Right atrium auricular region (tissue), 2 donors: Measurements from ENCODE around the gene MFAP3L. TPM values are rescaled to one million over a fixed set of nuclear protein-coding genes. Genes with fewer than 3 reads are reported as not detected.

Experiments
- DNase-seq: peaks from one replicate; pipeline ENCODE4 v3.0.0-alpha.2; 2019; ENCODE audit warnings: low spot score
- H3K27ac ChIP-seq, 2 donors: fragments of 200-600 bp; sonication (generic); 1 replicate in 1 of 2; 2 replicates in 1 of 2; pipeline ENCODE4 v1.5.1; 2016 to 2019
- H3K27me3 ChIP-seq, 2 donors: fragments of 200-600 bp; sonication (generic); one replicate each; pipeline versions ENCODE4 v1.5.1 to v1.6.0; 2017 to 2019
- H3K36me3 ChIP-seq: fragments of 200-600 bp; sonication (generic); one replicate; pipeline ENCODE4 v1.5.1; 2016
- H3K4me1 ChIP-seq, 2 donors: fragments of 200-600 bp; sonication (generic); one replicate each; pipeline versions ENCODE4 v1.5.1 to v1.6.0; 2017 to 2019
- H3K4me3 ChIP-seq, 2 donors: fragments of 200-600 bp; sonication (generic); 1 replicate in 1 of 2; 2 replicates in 1 of 2; pipeline ENCODE4 v1.5.1; 2017 to 2019; ENCODE audit warnings: mild to moderate bottlenecking in 1 of 2, moderate library complexity in 1 of 2
- H3K9me3 ChIP-seq, 2 donors: fragments of 200-600 bp; sonication (generic); one replicate each; pipeline ENCODE4 v1.5.1; 2019
- total RNA-seq, 2 donors: library from RNA; depleted of rRNA; stranded (reverse); fragments of >200 nt; gene quantifications; one replicate each; pipeline ENCODE4 v1.1.0, GENCODE V29; 2016
- TF ChIP-seq, protein P1 (sequence below), 2 donors: fragments of 200-600 bp; sonication (generic); IDR thresholded peaks; one replicate each; pipeline ENCODE4 v1.5.1; 2019; ENCODE audit warnings: antibody characterized with exemption in 2 of 2

MFAP3L gene
- total RNA-seq, 2 donors from 2014 or later, result 7.7 to 8.1 TPM

- TF ChIP-seq, protein P1, sequence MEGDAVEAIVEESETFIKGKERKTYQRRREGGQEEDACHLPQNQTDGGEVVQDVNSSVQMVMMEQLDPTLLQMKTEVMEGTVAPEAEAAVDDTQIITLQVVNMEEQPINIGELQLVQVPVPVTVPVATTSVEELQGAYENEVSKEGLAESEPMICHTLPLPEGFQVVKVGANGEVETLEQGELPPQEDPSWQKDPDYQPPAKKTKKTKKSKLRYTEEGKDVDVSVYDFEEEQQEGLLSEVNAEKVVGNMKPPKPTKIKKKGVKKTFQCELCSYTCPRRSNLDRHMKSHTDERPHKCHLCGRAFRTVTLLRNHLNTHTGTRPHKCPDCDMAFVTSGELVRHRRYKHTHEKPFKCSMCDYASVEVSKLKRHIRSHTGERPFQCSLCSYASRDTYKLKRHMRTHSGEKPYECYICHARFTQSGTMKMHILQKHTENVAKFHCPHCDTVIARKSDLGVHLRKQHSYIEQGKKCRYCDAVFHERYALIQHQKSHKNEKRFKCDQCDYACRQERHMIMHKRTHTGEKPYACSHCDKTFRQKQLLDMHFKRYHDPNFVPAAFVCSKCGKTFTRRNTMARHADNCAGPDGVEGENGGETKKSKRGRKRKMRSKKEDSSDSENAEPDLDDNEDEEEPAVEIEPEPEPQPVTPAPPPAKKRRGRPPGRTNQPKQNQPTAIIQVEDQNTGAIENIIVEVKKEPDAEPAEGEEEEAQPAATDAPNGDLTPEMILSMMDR (IDR thresholded peaks at IDR 0.05), result no peak
- H3K27me3 ChIP-seq, result no peaks in the 10 kb centered on the region
- H3K9me3 ChIP-seq, result no peaks in the 10 kb centered on the region
- no peaks in the 10 kb centered on the region for H3K4me1 ChIP-seq
- H3K4me3 ChIP-seq, result no peak overlapping the region
- no peak overlapping the region for H3K27ac ChIP-seq
- no peak for DNase-seq
- H3K36me3 ChIP-seq, result no peaks in the 10 kb centered on the region
Measured at GRCh38 chr4:169996379-169997240, 29.6 kb downstream of the MFAP3L start.

DNA sequence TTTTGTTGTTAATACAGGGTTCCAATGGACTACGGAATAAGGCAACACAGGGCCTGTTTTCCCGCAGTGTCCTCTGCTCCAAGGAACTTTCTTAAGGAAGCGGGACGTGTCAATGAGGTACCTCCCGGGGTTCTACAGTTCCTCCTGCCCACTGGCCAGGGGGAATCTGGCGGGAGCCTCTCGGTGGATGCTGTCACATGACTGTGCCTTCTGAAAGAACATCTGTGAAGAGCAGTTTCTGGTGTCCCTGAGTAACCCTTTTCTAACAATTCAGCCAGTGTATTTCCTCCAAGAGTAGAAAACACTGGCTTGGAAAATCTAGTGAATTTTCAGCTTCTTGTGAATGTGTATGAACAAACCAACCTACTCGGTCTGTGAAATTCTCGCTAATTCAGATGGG lies 32.7 kb downstream of the MFAP3L start:
- no peaks in the 10 kb centered on the region for H3K36me3 ChIP-seq
- no peaks in the 10 kb centered on the region for H3K4me1 ChIP-seq
- no peaks in the 10 kb centered on the region for H3K27me3 ChIP-seq
- TF ChIP-seq, protein P1 (IDR thresholded peaks at IDR 0.05), result no peak
- no peak for DNase-seq
- no peak overlapping the region for H3K4me3 ChIP-seq
- no peaks in the 10 kb centered on the region for H3K9me3 ChIP-seq
- no peak overlapping the region for H3K27ac ChIP-seq

DNA sequence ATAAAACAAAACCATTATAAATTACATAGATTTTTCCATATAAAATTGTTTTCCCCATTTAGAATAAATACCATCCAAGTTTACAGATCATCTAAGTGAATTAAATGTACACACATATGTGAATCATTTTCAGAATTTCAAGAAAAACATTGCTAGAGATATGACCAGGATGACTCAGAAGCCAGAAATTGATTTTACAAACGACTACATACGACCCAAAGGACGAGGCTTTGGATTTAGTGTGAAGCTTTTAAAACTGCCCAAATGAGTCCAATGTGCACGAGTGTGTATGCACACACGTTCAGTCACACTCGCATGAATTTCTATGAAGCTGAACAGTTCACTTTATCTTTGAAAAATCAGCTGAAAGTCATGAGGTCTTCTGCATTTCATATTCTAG lies 37.9 kb downstream of the MFAP3L start:
- Histone ChIP-seq H3K36me3 (no peaks in the 10 kb centered on the region), H3K9me3 (no peaks in the 10 kb centered on the region), H3K27ac (no peak overlapping the region), H3K4me1 (no peaks in the 10 kb centered on the region), H3K27me3 (no peaks in the 10 kb centered on the region), H3K4me3 (no peak overlapping the region)
- TF ChIP-seq, protein P1 (IDR thresholded peaks at IDR 0.05), result no peak
- DNase-seq, result no peak

DNA sequence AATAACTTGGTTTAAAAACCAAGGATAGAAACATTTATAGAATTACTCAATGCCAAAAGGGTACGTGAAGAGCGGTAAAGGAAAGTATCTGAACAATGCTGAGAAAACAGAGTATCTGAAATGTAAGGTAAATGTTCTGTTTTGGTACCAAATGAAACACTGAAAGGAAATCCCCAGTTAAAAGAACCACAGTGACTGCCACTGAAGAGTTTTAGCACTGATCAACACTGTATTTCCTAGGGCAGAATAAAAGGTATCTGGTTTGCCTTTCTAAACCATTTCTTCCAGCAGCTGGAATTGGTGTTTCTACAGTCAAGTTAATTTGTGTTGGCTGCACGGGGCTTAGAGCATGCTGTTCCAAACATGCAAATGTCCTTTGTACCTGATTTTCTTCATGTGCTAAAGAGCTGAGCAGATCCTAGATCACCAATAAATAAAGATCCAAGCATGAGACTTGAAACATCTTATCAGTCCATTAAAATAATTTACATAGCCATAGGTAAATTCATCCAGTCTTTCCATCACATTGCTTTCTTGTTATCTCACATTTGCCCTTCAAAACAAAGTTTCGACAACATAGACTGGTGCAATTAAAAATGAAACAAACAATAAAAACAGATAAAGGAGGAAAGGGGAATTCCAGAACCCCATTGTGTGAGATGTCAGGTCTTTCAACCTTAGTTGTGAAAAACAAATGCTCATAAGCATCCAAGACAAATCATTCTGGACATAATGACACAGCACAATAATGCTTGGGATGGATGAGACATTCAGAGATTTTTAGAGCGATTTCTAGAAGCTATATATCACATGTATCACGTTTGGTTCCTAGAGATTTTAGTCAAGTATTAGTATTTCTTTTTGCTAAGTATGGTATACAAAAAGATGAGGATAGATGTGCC lies 38.6 kb downstream of the MFAP3L start:
- DNase-seq, result no peak
- Histone ChIP-seq H3K36me3 (no peaks in the 10 kb centered on the region), H3K27ac (no peak overlapping the region), H3K27me3 (no peaks in the 10 kb centered on the region), H3K4me3 (no peak overlapping the region), H3K9me3 (no peaks in the 10 kb centered on the region), H3K4me1 (no peaks in the 10 kb centered on the region)
- TF ChIP-seq, protein P1 (IDR thresholded peaks at IDR 0.05), result no peak

- no peak for DNase-seq
- Histone ChIP-seq H3K27ac (no peak overlapping the region), H3K4me1 (no peaks in the 10 kb centered on the region), H3K36me3 (no peaks in the 10 kb centered on the region), H3K9me3 (no peaks in the 10 kb centered on the region), H3K4me3 (no peak overlapping the region), H3K27me3 (no peaks in the 10 kb centered on the region)
- TF ChIP-seq, protein P1 (IDR thresholded peaks at IDR 0.05), result no peak
Measured at GRCh38 chr4:169986369-169986768, 39.8 kb downstream of the MFAP3L start.
